HG02884 (cell line): ENCODE data around the gene IQGAP1.
"Not testable (repeated sequence)": the region's sequence is repeated elsewhere in the genome, so short reads cannot be mapped to it uniquely, and the experiment has no call there.

Experiments used
- ATAC-seq: cut with Tn5 transposase; IDR thresholded peaks from one replicate; pipeline ENCODE4 v1.9.1; 2021; ENCODE audit warnings: mild to moderate bottlenecking, moderate library complexity; ENCODE audit not compliant: unreplicated experiment

Gene IQGAP1

GRCh38 chr15:90478846-90479481 is 90.9 kb downstream of the IQGAP1 start:
- no peak for ATAC-seq

- no peak for ATAC-seq
Measured at GRCh38 chr15:90479656-90480055, 91.6 kb downstream of the IQGAP1 start.

- no peak for ATAC-seq
Measured at GRCh38 chr15:90481023-90481422, 93.0 kb downstream of the IQGAP1 start.

- no peak for ATAC-seq
Measured at GRCh38 chr15:90482124-90483011, 94.3 kb downstream of the IQGAP1 start.

GRCh38 chr15:90483012-90483307 is 94.9 kb downstream of the IQGAP1 start:
- no peak for ATAC-seq

- ATAC-seq = no peak
Measured at GRCh38 chr15:90483637-90484036, 95.6 kb downstream of the IQGAP1 start.

GRCh38 chr15:90487186-90487585 is 99.1 kb downstream of the IQGAP1 start:
- ATAC-seq = no peak

- ATAC-seq = no peak
Measured at GRCh38 chr15:90489514-90489913, 101.5 kb downstream of the IQGAP1 start.

GRCh38 chr15:90489944-90490343 is 101.9 kb downstream of the IQGAP1 start:
- no peak for ATAC-seq

- ATAC-seq = no peak
Measured at GRCh38 chr15:90493647-90494046, 105.6 kb downstream of the IQGAP1 start.

GRCh38 chr15:90495067-90495466 is 107.0 kb downstream of the IQGAP1 start:
- no peak for ATAC-seq

GRCh38 chr15:90496791-90497190 is 108.7 kb downstream of the IQGAP1 start:
- ATAC-seq = no peak

- ATAC-seq = no peak
Measured at GRCh38 chr15:90497376-90497775, 109.3 kb downstream of the IQGAP1 start.

- ATAC-seq = no peak
Measured at GRCh38 chr15:90497912-90498311, 109.9 kb downstream of the IQGAP1 start.

GRCh38 chr15:90500171-90500570 is 112.1 kb downstream of the IQGAP1 start:
- no peak for ATAC-seq

- ATAC-seq = no peak
Measured at GRCh38 chr15:90501898-90502297, 113.9 kb downstream of the IQGAP1 start.

- ATAC-seq = not testable (repeated sequence)
Measured at GRCh38 chr15:90510781-90511180, 122.7 kb downstream of the IQGAP1 start.

GRCh38 chr15:90511211-90511618 is 123.2 kb downstream of the IQGAP1 start:
- not testable (repeated sequence) for ATAC-seq

GRCh38 chr15:90512276-90512675 is 124.2 kb downstream of the IQGAP1 start:
- no peak for ATAC-seq

- no peak for ATAC-seq
Measured at GRCh38 chr15:90512981-90513380, 124.9 kb downstream of the IQGAP1 start.

GRCh38 chr15:90513448-90513847 is 125.4 kb downstream of the IQGAP1 start:
- ATAC-seq = no peak

GRCh38 chr15:90513893-90514292 is 125.9 kb downstream of the IQGAP1 start:
- not testable (repeated sequence) for ATAC-seq
